B cell (primary cell): Measurements from ENCODE around the gene HGFAC. TPM values are rescaled to one million over a fixed set of nuclear protein-coding genes. Genes with fewer than 3 reads are reported as not detected.

Source experiments
- ATAC-seq: fragments of 200-7000 bp; cut with Tn5 transposase; one replicate; pipeline ENCODE4 v1.10.0; 2021; ENCODE audit warnings: low read depth, mild to moderate bottlenecking, moderate number of reproducible peaks, moderate library complexity
- CTCF ChIA-PET: fragments of 350-600 bp; sonication (Branson Sonifier 250); formaldehyde crosslinking; loops from one replicate; lab custom pipeline; 2021; ENCODE audit warnings: antibody characterized with exemption, inconsistent platforms; lab: Charles Lee
- POLR2A ChIA-PET: fragments of 350-600 bp; sonication (Branson Sonifier 250); formaldehyde crosslinking; loops from one replicate; lab custom pipeline; 2021; ENCODE audit warnings: antibody characterized with exemption; lab: Charles Lee
- DNase-seq: peaks from one replicate; pipeline ENCODE4 v3.0.0; 2013
- H2AFZ ChIP-seq: 2 replicates; pipeline ENCODE4 v1.6.1; 2012; ENCODE audit warnings: mild to moderate bottlenecking, low read depth, low read length; ENCODE audit not compliant: insufficient read depth, poor library complexity, severe bottlenecking
- H3K27ac ChIP-seq, 2 donors: 1 replicate in 1 of 2; 2 replicates in 1 of 2; pipeline ENCODE4 v1.5.1; 2012 to 2013; ENCODE audit warnings: low read length in 2 of 2, mild to moderate bottlenecking in 2 of 2, moderate library complexity in 1 of 2
- H3K27me3 ChIP-seq, 4 experiments: fragments of 200-600 bp in 1 of 4; sonication (generic) in 1 of 4; replicated peaks in 1 of 4; 1 replicate in 2 of 4; 2 replicates in 2 of 4; pipeline versions ENCODE4 v1.6.1 to v1.7.0; 2013 to 2016; ENCODE audit warnings: low read length in 3 of 4, mild to moderate bottlenecking in 2 of 4, mixed read lengths in 1 of 4, moderate library complexity in 1 of 4; ENCODE audit not compliant: insufficient read depth in 4 of 4, control insufficient read depth in 3 of 4; ENCODE audit errors: control extremely low read depth in 1 of 4
- H3K36me3 ChIP-seq, 2 experiments: replicated peaks in 1 of 2; 1 replicate in 1 of 2; 2 replicates in 1 of 2; pipeline versions ENCODE4 v1.6.1 to v1.7.1; 2013; ENCODE audit warnings: low read length in 1 of 2; ENCODE audit not compliant: insufficient read depth in 2 of 2, control insufficient read depth in 1 of 2; ENCODE audit errors: control extremely low read depth in 1 of 2, extremely low read depth in 1 of 2
- H3K4me1 ChIP-seq, 2 donors: fragments of 200-600 bp in 1 of 2; sonication (generic) in 1 of 2; 1 replicate in 1 of 2; 2 replicates in 1 of 2; pipeline versions ENCODE4 v1.5.1 to v1.6.1; 2013 to 2017; ENCODE audit warnings: low read length in 2 of 2; ENCODE audit not compliant: control insufficient read depth in 2 of 2, insufficient read depth in 2 of 2
- H3K4me2 ChIP-seq: replicated peaks from 2 replicates; pipeline ENCODE3; 2012; ENCODE audit warnings: mild to moderate bottlenecking, low read depth, low read length; ENCODE audit not compliant: poor library complexity, severe bottlenecking
- H3K4me3 ChIP-seq, 5 experiments: fragments of 200-600 bp in 1 of 5; sonication (generic) in 1 of 5; 1 replicate in 3 of 5; 2 replicates in 2 of 5; pipeline versions ENCODE4 v1.5.1 to v1.7.0; 2011 to 2016; ENCODE audit warnings: low read length in 4 of 5, mild to moderate bottlenecking in 4 of 5, low read depth in 2 of 5, control low read depth in 1 of 5, moderate library complexity in 1 of 5; ENCODE audit not compliant: insufficient read depth in 1 of 5; ENCODE audit errors: control extremely low read depth in 1 of 5, extremely low read depth in 1 of 5
- H3K79me2 ChIP-seq: fragments of 200-600 bp; sonication (generic); one replicate; pipeline ENCODE4 v1.6.0; 2016; ENCODE audit warnings: low read length; ENCODE audit not compliant: control insufficient read depth, insufficient read depth
- H3K9ac ChIP-seq: fragments of 200-600 bp; sonication (generic); 2 replicates; pipeline ENCODE4 v1.6.1; 2017; ENCODE audit warnings: mild to moderate bottlenecking, low read length, moderate library complexity
- H3K9me3 ChIP-seq, 3 donors: one replicate each; pipeline versions ENCODE4 v1.6.1 to v1.7.1; 2013; ENCODE audit warnings: low read length in 2 of 3; ENCODE audit not compliant: control insufficient read depth in 2 of 3, insufficient read depth in 1 of 3; ENCODE audit errors: control extremely low read depth in 1 of 3
- H4K20me1 ChIP-seq: 2 replicates; pipeline ENCODE4 v1.6.0; 2012; ENCODE audit warnings: mild to moderate bottlenecking, low read length; ENCODE audit not compliant: insufficient read depth, control insufficient read depth, poor library complexity, severe bottlenecking
- H3K27ac Mint-ChIP-seq: one replicate; pipeline ENCODE4 v1.8.0; 2021; ENCODE audit warnings: mixed read lengths
- H3K27me3 Mint-ChIP-seq: one replicate; pipeline ENCODE4 v1.8.0; 2021; ENCODE audit warnings: mixed read lengths
- H3K4me1 Mint-ChIP-seq: one replicate; pipeline ENCODE4 v1.8.0; 2021; ENCODE audit warnings: mixed read lengths
- H3K4me3 Mint-ChIP-seq: one replicate; pipeline ENCODE4 v1.8.0; 2021; ENCODE audit warnings: mixed read lengths
- H3K9me3 Mint-ChIP-seq: one replicate; pipeline ENCODE4 v1.8.0; 2022; ENCODE audit warnings: mixed read lengths; ENCODE audit not compliant: insufficient read depth
- EZH2 ChIP-seq: IDR thresholded peaks from 2 replicates; pipeline ENCODE4 v1.6.1; 2012; ENCODE audit warnings: borderline replicate concordance, low read depth, mild to moderate bottlenecking, moderate library complexity, low read length; ENCODE audit not compliant: insufficient read depth, poor library complexity, severe bottlenecking
- WGBS: methylation state at CpG from one replicate; pipeline ENCODE4 v1.1.5; 2013; ENCODE audit warnings: missing lambda C conversion rate; ENCODE audit not compliant: insufficient coverage; 5-methylcytosine and 5-hydroxymethylcytosine counted together
- intact Hi-C: fragments of 100-400 bp; cut with micrococcal nuclease; formaldehyde crosslinking; loops from one replicate; pipeline ENCODE4 v1.10.0; 2022
- polyA plus RNA-seq: library from polyadenylated mRNA; depleted of rRNA; stranded (reverse); fragments of >200 nt; gene quantifications from 2 replicates; pipeline ENCODE4 v1.2.3, GENCODE V29; 2012
- total RNA-seq, 2 donors: library from RNA; stranded (reverse); fragments of 120-200 nt in 1 of 2; gene quantifications; 1 replicate in 1 of 2; 2 replicates in 1 of 2; pipeline versions ENCODE4 v1.2.3 to v1.2.4, GENCODE V29; 2013 to 2022
- TF ChIP-seq, protein P1 (sequence below): fragments of 200-600 bp; IDR thresholded peaks from one replicate; pipeline ENCODE4 v1.8.0; 2022; ENCODE audit warnings: antibody characterized with exemption, mild to moderate bottlenecking

The HGFAC gene
- total and polyA plus RNA-seq, 2 donors (not counting 1 experiment from before 2014, with no cell fraction given), result not detected

DNA sequence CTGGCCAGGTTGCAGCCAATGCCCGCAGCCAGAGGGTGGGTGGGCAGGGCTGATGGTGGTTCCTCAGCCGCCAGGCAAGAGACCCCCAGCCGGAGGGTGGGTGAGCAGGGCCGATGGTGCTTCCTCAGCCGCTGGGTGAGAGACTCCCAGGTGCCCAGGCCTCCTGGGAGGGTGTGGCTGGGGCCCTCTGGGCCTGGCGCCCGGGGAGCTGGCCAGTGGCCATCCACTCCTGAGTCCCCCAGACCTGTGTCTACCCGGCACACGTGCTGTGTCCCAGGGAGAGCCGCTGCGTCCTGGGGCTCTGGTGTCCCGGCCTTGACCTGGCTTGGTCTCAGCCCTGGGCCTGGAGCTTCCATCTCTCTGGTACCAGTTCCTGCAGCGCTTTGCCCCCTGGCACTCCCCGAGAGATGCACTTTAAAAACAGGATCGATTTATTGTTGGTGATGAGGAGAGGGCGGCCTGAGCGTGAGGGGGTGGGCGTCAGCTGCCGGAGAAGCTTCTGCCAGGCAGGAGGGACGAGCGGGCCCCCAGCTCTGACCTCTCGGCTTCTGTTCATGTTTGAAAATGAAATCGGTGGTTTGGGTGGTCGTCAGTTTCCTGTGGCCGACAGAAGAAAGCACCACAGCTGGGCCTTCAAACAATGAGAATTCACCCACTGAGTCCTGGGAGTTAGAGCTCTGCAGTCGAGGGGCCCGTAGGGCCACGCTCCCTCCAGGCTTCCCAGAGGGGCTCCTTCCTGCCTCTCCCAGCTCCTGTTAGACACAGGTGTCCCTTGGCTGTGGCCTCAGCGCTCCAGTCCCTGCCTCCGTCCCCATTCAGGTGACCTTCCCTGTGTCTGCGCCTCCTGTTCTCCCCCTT, 27.8 kb downstream of the HGFAC start:
- H3K9ac ChIP-seq, result no peak overlapping the region
- H2AFZ ChIP-seq, result no peak overlapping the region
- TF ChIP-seq, protein P1, sequence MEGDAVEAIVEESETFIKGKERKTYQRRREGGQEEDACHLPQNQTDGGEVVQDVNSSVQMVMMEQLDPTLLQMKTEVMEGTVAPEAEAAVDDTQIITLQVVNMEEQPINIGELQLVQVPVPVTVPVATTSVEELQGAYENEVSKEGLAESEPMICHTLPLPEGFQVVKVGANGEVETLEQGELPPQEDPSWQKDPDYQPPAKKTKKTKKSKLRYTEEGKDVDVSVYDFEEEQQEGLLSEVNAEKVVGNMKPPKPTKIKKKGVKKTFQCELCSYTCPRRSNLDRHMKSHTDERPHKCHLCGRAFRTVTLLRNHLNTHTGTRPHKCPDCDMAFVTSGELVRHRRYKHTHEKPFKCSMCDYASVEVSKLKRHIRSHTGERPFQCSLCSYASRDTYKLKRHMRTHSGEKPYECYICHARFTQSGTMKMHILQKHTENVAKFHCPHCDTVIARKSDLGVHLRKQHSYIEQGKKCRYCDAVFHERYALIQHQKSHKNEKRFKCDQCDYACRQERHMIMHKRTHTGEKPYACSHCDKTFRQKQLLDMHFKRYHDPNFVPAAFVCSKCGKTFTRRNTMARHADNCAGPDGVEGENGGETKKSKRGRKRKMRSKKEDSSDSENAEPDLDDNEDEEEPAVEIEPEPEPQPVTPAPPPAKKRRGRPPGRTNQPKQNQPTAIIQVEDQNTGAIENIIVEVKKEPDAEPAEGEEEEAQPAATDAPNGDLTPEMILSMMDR, result no peak
- no peak for TF ChIP-seq EZH2
- no peak for ATAC-seq
- no peak overlapping the region for H3K27ac ChIP-seq
- no peaks in the 10 kb centered on the region for H3K79me2 ChIP-seq
- POLR2A ChIA-PET, result no interaction called here
- Mint-ChIP-seq H3K9me3 (no peaks in the 10 kb centered on the region), H3K27ac (no peak overlapping the region), H3K27me3 (peaks cover 8% of the 10 kb centered on the region), H3K4me3 (no peak overlapping the region), H3K4me1 (no peaks in the 10 kb centered on the region)
- H3K4me3 ChIP-seq, result no peak overlapping the region
- no peaks in the 10 kb centered on the region for H3K36me3 ChIP-seq
- 91% methylated on average over 30 of the region's 31 CpGs for WGBS
- peaks cover 0 to 10% (median 0%) of the 10 kb centered on the region in 3 donors for H3K9me3 ChIP-seq
- H3K27me3 ChIP-seq, result peaks cover 0 to 18% (median 0%) of the 10 kb centered on the region in 4 experiments
- CTCF ChIA-PET, result no interaction called here
- no peak for DNase-seq
- no peak overlapping the region for H3K4me2 ChIP-seq
- no peaks in the 10 kb centered on the region for H3K4me1 ChIP-seq
- intact Hi-C loops, result no loop called here
- no peaks in the 10 kb centered on the region for H4K20me1 ChIP-seq
